Pancreas (tissue), 10 donors: ENCODE measurements around the gene MVD. TPM values are rescaled to one million over a fixed set of nuclear protein-coding genes. Genes with fewer than 3 reads are reported as not detected.

Experiments used
- ATAC-seq, 4 donors: fragments of 200-7000 bp; cut with Tn5 transposase; one replicate each; pipeline versions ENCODE4 v1.8.0 to v1.9.1; 2020; ENCODE audit warnings: mild to moderate bottlenecking in 4 of 4, moderate library complexity in 4 of 4
- DNase-seq, 6 donors: peaks; one replicate each; pipeline ENCODE4 v3.0.0-alpha.2; 2020
- FAIRE-seq: peaks from 2 replicates; lab custom pipeline; 2012; peaks lifted over from hg19 to GRCh38; lab: Jason Lieb, UNC
- H3K27ac ChIP-seq, 4 donors: fragments of 200-600 bp; sonication (generic); 1 replicate in 3 of 4; 2 replicates in 1 of 4; pipeline versions ENCODE4 v1.5.0 to v1.8.0; 2020
- H3K27me3 ChIP-seq, 4 donors: fragments of 200-600 bp; one replicate each; pipeline ENCODE4 v1.8.0; 2021
- H3K36me3 ChIP-seq, 3 donors: fragments of 200-600 bp; sonication (generic) in 1 of 3; one replicate each; pipeline versions ENCODE4 v1.5.0 to v1.8.0; 2020 to 2021
- H3K4me1 ChIP-seq, 3 donors: fragments of 200-600 bp; one replicate each; pipeline ENCODE4 v1.8.0; 2021
- H3K4me3 ChIP-seq, 4 donors: fragments of 200-600 bp; sonication (generic) in 2 of 4; one replicate each; pipeline versions ENCODE4 v1.5.0 to v1.8.0; 2020 to 2021
- H3K9me3 ChIP-seq, 4 donors: fragments of 200-600 bp; one replicate each; pipeline ENCODE4 v1.8.0; 2021
- WGBS, 2 donors: extraction: QIAGEN DNeasy Blood & Tissue Kit; methylation state at CpG; one replicate each; pipeline ENCODE4 v1.1.7; 2013; 5-methylcytosine and 5-hydroxymethylcytosine counted together
- intact Hi-C, 3 donors: fragments of 100-400 bp; cut with DNase I; formaldehyde crosslinking; loops; one replicate each; pipeline versions ENCODE4 v1.11.1 to v1.14.2; 2022
- polyA plus RNA-seq, 2 donors: library from polyadenylated mRNA; stranded (reverse); fragments of 200-250 nt; gene quantifications; one replicate each; pipeline ENCODE4 v1.2.3, GENCODE V29; 2013
- total RNA-seq, 6 donors: library from RNA; stranded (reverse); fragmentation: NEBNext Ultra II Directional in 4 of 6; extraction: Animal tissue kit (Norgen Biotek cat#: 25700) in 4 of 6; gene quantifications; one replicate each; pipeline versions ENCODE4 v1.2.1 to v1.2.4, GENCODE V29; 2021 to 2023
- TF ChIP-seq, protein P1 (sequence below), 4 donors: fragments of 200-600 bp; sonication (generic) in 3 of 4; IDR thresholded peaks; one replicate each; pipeline versions ENCODE4 v1.5.0 to v1.8.0; 2021; ENCODE audit warnings: antibody characterized with exemption in 4 of 4
- donor health status: healthy with polysubstance abuse.
- donor health status: DM: no; HTN: no; CAD: no; lungs with moderate emphysema.
- donor health status: DM: no; HTN: no; CAD: no.
- donor health status: control.
- donor health status: control.
- donor health status: Bipolar disorder and iron deficiency.
- donor health status: DM: yes; HTN: yes; CAD: no.
- donor health status: DM: no; HTN: no; CAD: no.
- donor health status: DM: no; HTN: no; CAD: no.
- donor health status: DM: yes; HTN: yes; CAD: no.

MVD gene
- total and polyA plus RNA-seq, 8 donors, result 12.7 to 46.6 (median 17.5) TPM

DNA sequence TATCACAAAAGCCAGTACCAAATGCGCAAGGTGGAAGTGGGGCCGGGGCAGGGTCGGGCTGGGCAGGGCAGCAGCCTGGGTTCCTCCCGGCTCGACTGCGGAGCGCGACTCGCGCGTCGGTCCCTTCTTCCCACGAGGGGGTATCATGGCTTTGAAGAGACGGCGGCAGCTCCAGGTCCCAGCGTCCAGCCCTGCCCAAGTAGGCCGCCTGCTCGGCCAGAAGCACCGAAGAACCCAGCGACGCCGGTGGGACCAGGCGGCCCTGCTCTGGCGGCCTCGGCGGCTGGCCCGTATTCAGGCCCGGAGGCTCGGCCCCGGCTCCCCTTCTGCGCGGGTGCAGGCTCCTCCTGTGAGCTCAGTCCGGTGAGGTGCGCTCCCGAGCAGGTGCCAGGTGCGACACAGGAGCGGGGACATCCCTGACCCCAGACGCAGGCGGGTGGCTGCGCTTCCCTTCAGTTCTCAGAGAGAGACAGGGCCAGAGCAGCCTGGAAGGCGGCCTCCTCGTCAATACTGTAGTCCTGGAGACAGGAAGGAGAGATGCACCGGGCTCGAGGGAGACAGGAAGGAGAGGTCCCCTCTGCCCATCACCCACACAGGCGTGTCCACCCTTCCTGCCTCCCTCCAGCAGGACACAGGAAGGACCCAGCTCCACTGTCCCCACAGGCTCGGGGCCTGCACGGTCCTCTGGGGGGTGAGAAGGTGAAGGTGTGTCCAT, 34.4 kb upstream of the MVD start:
- DNase-seq (peak in 1 of 6 donors; percentile 69), ATAC-seq (no peak), FAIRE-seq (no peak)
- H3K27ac ChIP-seq, result no peak overlapping the region
- intact Hi-C loops, result no loop called here
- no peaks in the 10 kb centered on the region for H3K4me1 ChIP-seq
- WGBS, 2 donors, result 92 to 94% methylated on average over 47 of the region's 47 CpGs
- TF ChIP-seq, protein P1, sequence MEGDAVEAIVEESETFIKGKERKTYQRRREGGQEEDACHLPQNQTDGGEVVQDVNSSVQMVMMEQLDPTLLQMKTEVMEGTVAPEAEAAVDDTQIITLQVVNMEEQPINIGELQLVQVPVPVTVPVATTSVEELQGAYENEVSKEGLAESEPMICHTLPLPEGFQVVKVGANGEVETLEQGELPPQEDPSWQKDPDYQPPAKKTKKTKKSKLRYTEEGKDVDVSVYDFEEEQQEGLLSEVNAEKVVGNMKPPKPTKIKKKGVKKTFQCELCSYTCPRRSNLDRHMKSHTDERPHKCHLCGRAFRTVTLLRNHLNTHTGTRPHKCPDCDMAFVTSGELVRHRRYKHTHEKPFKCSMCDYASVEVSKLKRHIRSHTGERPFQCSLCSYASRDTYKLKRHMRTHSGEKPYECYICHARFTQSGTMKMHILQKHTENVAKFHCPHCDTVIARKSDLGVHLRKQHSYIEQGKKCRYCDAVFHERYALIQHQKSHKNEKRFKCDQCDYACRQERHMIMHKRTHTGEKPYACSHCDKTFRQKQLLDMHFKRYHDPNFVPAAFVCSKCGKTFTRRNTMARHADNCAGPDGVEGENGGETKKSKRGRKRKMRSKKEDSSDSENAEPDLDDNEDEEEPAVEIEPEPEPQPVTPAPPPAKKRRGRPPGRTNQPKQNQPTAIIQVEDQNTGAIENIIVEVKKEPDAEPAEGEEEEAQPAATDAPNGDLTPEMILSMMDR (IDR thresholded peaks at IDR 0.05), result no peak
- no peaks in the 10 kb centered on the region for H3K27me3 ChIP-seq
- H3K9me3 ChIP-seq, result no peaks in the 10 kb centered on the region
- H3K36me3 ChIP-seq, result peaks cover 0 to 12% (median 4%) of the 10 kb centered on the region in 3 donors
- H3K4me3 ChIP-seq, result no peak overlapping the region

DNA sequence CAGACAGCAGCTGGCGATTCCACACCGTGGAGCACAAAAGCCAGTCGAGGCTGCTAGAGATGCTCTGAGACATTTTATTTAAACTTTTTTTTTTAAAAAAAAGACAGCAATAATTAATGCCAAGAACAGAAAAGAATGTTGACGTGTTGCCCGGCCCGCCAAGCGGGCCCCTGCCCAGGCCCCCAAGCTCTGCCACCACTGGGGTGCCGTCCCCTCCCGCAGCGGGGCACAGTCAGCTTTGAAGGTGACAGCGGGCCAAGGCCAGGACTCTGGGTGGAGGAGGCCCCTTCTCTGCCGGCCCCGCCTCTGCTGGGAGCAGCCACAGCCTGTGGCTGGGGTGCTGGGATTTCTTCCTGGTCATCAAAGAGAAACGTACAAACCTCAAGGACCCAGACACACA, 33.5 kb upstream of the MVD start:
- Histone ChIP-seq H3K9me3 (no peaks in the 10 kb centered on the region), H3K36me3 (peaks cover 0 to 12% (median 4%) of the 10 kb centered on the region in 3 donors), H3K27me3 (no peaks in the 10 kb centered on the region), H3K4me3 (no peak overlapping the region), H3K4me1 (no peaks in the 10 kb centered on the region), H3K27ac (no peak overlapping the region)
- no peak for FAIRE-seq
- peak in 1 of 6 donors; percentile 39 for DNase-seq
- 85 to 94% methylated on average over 14 of the region's 14 CpGs for WGBS, 2 donors
- intact Hi-C loops, result no loop called here
- TF ChIP-seq, protein P1 (IDR thresholded peaks at IDR 0.05), result no peak
- ATAC-seq, result no peak

DNA sequence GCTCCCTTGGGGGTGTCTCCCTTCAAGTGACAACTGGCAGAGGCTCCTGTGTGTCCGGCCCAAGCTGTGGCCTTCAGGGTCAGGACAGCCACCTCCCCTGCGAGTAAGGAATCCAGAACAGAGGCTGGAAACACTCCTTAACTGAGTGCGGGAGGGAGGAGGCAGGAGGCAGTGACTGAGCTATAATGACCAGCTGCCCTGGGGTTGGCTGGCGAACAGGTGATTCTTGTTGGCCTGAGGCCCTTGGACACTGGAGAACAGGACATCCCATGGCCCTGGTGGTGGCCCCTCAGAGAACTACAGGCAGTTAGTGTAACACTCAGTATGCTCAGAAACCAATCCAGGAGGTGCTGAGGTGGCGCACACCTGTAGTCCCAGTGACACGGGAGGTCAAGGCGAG, 32.9 kb upstream of the MVD start:
- DNase-seq, result peak in 1 of 6 donors; percentile 41

DNA sequence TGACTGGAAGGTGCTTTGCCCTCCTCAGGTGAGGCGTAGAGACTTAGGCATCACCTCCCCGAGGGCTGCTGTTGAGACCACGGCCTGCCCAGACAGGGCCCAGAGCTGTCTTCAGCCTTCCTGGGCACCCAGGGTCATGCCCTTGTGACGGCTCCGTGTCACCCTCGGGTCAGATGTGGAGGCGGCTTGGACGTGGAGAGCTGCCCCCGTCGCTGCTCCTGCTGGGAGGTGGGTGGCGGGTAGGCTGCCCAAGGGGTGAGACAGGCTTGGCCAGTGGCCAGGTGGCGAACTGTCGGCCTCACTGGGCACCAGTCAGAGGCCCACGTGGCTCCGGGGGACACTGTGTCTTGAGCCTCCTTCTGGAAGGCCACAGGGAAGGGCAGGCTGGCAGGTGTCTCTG, 32.3 kb upstream of the MVD start:
- WGBS, 2 donors, result 77 to 80% methylated on average over 15 of the region's 15 CpGs
- Histone ChIP-seq H3K27me3 (no peaks in the 10 kb centered on the region), H3K4me3 (no peak overlapping the region), H3K36me3 (peaks cover 0 to 12% (median 4%) of the 10 kb centered on the region in 3 donors), H3K4me1 (no peaks in the 10 kb centered on the region), H3K9me3 (no peaks in the 10 kb centered on the region), H3K27ac (no peak overlapping the region)
- DNase-seq (peak in 2 of 6 donors; percentile 48 to 82), ATAC-seq (no peak), FAIRE-seq (no peak)
- intact Hi-C loops, result no loop called here
- TF ChIP-seq, protein P1 (IDR thresholded peaks at IDR 0.05), result no peak

More for the DNA sequence above, 32.9 kb upstream of the MVD start:
- Histone ChIP-seq H3K27ac (no peak overlapping the region), H3K27me3 (no peaks in the 10 kb centered on the region), H3K4me1 (no peaks in the 10 kb centered on the region), H3K4me3 (no peak overlapping the region), H3K36me3 (peaks cover 0 to 12% (median 4%) of the 10 kb centered on the region in 3 donors), H3K9me3 (no peaks in the 10 kb centered on the region)
- TF ChIP-seq, protein P1 (IDR thresholded peaks at IDR 0.05), result no peak
- 89 to 95% methylated on average over 7 of the region's 7 CpGs for WGBS, 2 donors
- intact Hi-C loops, result no loop called here
- ATAC-seq (no peak), FAIRE-seq (no peak)
